HUES64 (cell line): Measurements from ENCODE around the gene OGFOD2.
"Not testable (repeated sequence)": the region's sequence is repeated elsewhere in the genome, so short reads cannot be mapped to it uniquely, and the experiment has no call there.

Experiments
- H3K27ac ChIP-seq: 2 replicates; pipeline ENCODE4 v1.7.0; 2013; ENCODE audit warnings: low read depth, low read length, inconsistent platforms
- H3K27me3 ChIP-seq: 2 replicates; pipeline ENCODE4 v1.6.1; 2013; ENCODE audit warnings: mild to moderate bottlenecking, low read length; ENCODE audit not compliant: insufficient read depth
- H3K36me3 ChIP-seq: 2 replicates; pipeline ENCODE4 v1.6.1; 2013; ENCODE audit warnings: mild to moderate bottlenecking, low read length; ENCODE audit not compliant: insufficient read depth
- H3K4me1 ChIP-seq: 2 replicates; pipeline ENCODE4 v1.6.1; 2013; ENCODE audit warnings: mild to moderate bottlenecking, low read length, moderate library complexity; ENCODE audit not compliant: insufficient read depth
- H3K4me3 ChIP-seq: 2 replicates; pipeline ENCODE4 v1.5.1; 2013; ENCODE audit warnings: mild to moderate bottlenecking, low read length, moderate library complexity
- H3K9ac ChIP-seq: 2 replicates; pipeline ENCODE4 v1.6.1; 2013; ENCODE audit warnings: mild to moderate bottlenecking, low read depth, low read length
- H3K9me3 ChIP-seq: 2 replicates; pipeline ENCODE4 v1.6.1; 2013; ENCODE audit warnings: low read depth, low read length; ENCODE audit not compliant: insufficient read depth
- WGBS: fragments of 150-250, 120-280 bp; methylation state at CpG from one replicate; pipeline ENCODE4 v1.1.7; 2013; ENCODE audit warnings: missing lambda C conversion rate; 5-methylcytosine and 5-hydroxymethylcytosine counted together

The OGFOD2 gene

DNA sequence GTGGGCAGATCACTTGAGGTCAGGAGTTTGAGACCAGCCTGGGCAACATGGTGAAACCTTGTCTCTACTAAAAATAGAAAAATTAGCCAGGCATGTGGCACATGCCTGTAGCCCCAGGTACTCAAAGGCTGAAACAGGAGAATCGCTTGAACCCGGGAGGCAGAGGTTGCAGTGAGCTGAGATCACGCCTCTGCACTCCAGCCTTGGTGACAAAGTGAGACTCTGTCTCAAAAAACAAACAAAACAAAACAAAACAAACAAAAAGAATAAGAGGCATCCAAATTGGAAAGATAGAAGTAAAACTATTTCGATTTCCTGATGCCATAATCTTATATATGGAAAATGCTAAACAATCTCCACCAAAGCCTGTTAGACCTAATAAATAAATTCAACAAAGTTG, 39.4 kb downstream of the OGFOD2 start:
- not testable (repeated sequence) for H3K9me3 ChIP-seq, H3K4me3 ChIP-seq, H3K36me3 ChIP-seq, H3K9ac ChIP-seq, H3K27ac ChIP-seq, H3K27me3 ChIP-seq, H3K4me1 ChIP-seq
- 88% methylated on average over 4 of the region's 4 CpGs for WGBS

DNA sequence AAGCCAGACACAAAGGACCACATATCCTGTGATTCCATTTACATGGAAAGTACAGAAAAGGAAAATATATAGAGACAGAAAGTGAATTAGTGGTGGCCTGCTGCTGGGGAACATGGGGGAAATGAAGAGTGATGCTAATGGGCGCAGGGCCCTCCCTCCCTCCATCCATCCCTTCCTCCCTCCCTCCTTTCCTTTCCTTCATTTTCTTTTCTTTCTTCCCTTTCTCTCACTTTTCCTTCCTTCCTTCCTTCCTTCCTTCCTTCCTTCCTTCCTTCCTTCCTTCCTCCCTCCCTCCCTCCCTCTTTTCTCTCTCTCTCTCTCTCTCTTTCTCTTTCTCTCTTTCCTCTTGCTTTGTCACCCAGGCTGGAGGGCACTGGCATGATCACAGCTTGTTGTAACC, 42.7 kb downstream of the OGFOD2 start:
- Histone ChIP-seq H3K36me3 (no peaks in the 10 kb centered on the region), H3K27ac (no peak overlapping the region), H3K27me3 (no peaks in the 10 kb centered on the region), H3K9me3 (no peaks in the 10 kb centered on the region), H3K4me3 (no peak overlapping the region), H3K9ac (no peak overlapping the region), H3K4me1 (no peaks in the 10 kb centered on the region)
- 91% methylated on average over 1 of the region's 1 CpG for WGBS

DNA sequence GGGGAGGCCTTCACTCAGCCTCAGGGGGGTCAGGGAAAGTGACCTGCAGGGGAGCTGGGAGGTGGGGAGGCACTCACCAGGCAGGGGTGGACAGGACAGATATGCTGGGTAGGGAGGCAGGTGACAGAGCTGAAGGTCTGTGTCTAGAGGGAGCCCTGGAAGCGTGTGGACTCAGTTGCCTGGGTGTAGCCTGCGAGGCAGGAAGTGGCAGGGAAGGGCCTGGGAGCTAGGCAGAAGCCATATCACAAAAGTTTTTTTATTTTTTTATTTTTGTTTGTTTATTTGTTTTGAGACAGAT, 44.7 kb downstream of the OGFOD2 start:
- H3K36me3 ChIP-seq, result no peaks in the 10 kb centered on the region
- H3K9me3 ChIP-seq, result no peaks in the 10 kb centered on the region
- H3K4me1 ChIP-seq, result no peaks in the 10 kb centered on the region
- 87% methylated on average over 2 of the region's 2 CpGs for WGBS
- H3K27ac ChIP-seq, result no peak overlapping the region
- no peak overlapping the region for H3K4me3 ChIP-seq
- H3K9ac ChIP-seq, result no peak overlapping the region
- H3K27me3 ChIP-seq, result no peaks in the 10 kb centered on the region

GRCh38 chr12:123021688-123022604, 46.9 kb downstream of the OGFOD2 start:
- Histone ChIP-seq H3K27ac (no peak overlapping the region), H3K36me3 (no peaks in the 10 kb centered on the region), H3K4me1 (no peaks in the 10 kb centered on the region), H3K9me3 (no peaks in the 10 kb centered on the region), H3K9ac (no peak overlapping the region), H3K4me3 (no peak overlapping the region), H3K27me3 (no peaks in the 10 kb centered on the region)
- WGBS, result 94% methylated on average over 17 of the region's 18 CpGs

GRCh38 chr12:123022846-123023245, 47.8 kb downstream of the OGFOD2 start:
- Histone ChIP-seq H3K4me3 (no peak overlapping the region), H3K4me1 (no peaks in the 10 kb centered on the region)
- 93% methylated on average over 5 of the region's 5 CpGs for WGBS

GRCh38 chr12:123024819-123025391, 49.9 kb downstream of the OGFOD2 start:
- Histone ChIP-seq H3K9ac (no peak overlapping the region), H3K9me3 (no peaks in the 10 kb centered on the region), H3K27me3 (no peaks in the 10 kb centered on the region), H3K4me3 (no peak overlapping the region), H3K4me1 (no peaks in the 10 kb centered on the region), H3K27ac (no peak overlapping the region), H3K36me3 (no peaks in the 10 kb centered on the region)
- 92% methylated on average over 9 of the region's 9 CpGs for WGBS

More at GRCh38 chr12:123022846-123023245, 47.8 kb downstream of the OGFOD2 start:
- H3K27ac ChIP-seq, result no peak overlapping the region
- H3K36me3 ChIP-seq, result no peaks in the 10 kb centered on the region
- no peaks in the 10 kb centered on the region for H3K27me3 ChIP-seq
- no peak overlapping the region for H3K9ac ChIP-seq
- no peaks in the 10 kb centered on the region for H3K9me3 ChIP-seq

DNA sequence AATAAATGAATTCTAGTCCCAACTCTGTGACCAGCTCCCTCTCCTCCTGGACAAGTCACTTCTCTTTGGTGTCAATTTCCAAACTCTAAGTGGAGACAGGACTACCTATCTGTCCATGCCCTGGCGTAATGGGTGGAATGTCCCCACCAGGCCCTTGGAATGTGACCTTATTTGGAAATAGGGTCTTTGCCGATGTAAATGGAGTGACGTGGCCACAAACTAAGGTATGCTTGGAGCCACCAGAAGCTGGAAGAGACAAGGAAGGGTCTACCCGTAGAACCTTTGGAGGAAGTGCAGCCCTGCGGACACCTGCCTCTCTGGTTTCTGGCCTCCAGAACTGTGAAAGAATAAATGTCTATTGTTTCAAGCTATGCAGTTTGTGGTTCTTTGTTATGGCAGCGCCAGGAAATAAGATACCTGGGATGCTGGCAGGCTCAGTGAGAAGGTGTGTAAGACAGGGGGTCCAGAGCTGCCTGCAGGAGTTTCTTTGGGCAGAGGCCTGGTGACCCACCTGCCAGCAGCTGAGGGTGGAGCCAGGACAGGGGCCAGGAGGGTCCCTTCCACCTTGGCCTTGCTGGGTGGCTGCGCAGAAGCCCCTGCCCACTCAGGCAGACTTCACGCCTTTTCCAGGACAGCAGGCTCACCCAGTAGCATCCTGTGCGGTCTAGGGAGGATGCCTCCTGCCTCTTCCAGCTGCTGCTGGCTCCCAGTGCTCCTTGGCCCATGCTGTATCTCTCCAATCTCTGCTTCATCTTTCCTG, 51.2 kb downstream of the OGFOD2 start:
- H3K4me1 ChIP-seq, result no peaks in the 10 kb centered on the region
- H3K4me3 ChIP-seq, result no peak overlapping the region
- H3K36me3 ChIP-seq, result no peaks in the 10 kb centered on the region
- no peaks in the 10 kb centered on the region for H3K9me3 ChIP-seq
- H3K9ac ChIP-seq, result no peak overlapping the region
- 90% methylated on average over 9 of the region's 9 CpGs for WGBS
- no peaks in the 10 kb centered on the region for H3K27me3 ChIP-seq
- no peak overlapping the region for H3K27ac ChIP-seq

DNA sequence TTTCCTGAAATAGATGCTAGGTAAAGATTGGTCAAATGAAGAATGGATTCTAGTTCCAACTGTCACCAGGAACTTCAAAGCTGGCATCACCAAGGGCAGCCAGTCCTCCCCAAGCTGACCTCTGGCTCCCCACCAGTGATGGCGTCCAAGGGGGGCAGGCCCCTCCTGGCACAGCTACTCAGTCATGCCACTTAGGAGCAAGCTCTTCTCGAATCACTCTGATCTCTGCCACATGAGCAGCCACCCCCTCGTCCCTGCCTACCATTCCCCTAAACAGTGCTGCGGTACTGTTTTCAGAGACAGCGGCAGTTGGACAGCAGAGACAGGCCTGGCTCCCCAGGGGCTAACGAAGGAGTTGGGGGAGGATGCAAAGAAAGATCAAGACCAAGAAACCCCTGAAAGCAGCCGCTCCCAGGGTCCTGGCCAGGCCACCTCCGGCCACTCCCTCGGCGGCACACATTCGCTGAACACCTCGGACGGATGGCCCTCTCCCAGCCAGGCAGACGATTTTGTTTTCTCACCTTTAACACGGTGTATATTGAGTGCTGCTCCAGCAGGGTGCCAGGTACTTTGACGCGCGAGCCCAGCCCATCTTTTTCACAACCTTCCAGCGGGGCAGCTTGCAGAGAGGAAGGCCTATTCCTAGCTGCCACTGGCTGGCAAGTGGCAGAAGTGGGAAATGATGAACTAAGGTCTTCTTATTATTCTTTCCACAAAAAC, 52.8 kb downstream of the OGFOD2 start:
- Histone ChIP-seq H3K9me3 (no peaks in the 10 kb centered on the region), H3K4me1 (no peaks in the 10 kb centered on the region), H3K9ac (no peak overlapping the region), H3K4me3 (no peak overlapping the region), H3K27me3 (no peaks in the 10 kb centered on the region), H3K27ac (no peak overlapping the region), H3K36me3 (no peaks in the 10 kb centered on the region)
- WGBS, result 83% methylated on average over 19 of the region's 19 CpGs

DNA sequence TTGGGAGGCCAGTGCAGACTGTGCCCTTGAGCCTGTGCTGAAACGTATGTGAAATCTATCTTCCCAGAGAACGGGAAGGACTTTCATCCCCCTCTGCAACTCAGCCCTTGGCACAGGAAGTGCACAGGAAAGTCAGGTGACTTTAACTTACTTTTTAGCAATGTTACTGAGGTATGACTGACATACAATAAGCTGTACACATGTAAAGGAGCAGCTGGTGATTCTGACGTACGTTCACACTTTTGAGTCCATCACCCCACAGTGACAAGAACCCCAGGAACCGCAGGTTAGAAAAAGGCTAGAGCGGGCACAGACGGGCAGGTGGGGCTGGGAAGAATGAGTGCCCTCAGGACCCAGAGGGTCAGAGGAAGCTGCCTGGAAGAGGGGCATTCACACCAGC, 53.4 kb downstream of the OGFOD2 start:
- no peaks in the 10 kb centered on the region for H3K9me3 ChIP-seq
- no peak overlapping the region for H3K4me3 ChIP-seq
- H3K27ac ChIP-seq, result no peak overlapping the region
- no peaks in the 10 kb centered on the region for H3K36me3 ChIP-seq
- H3K4me1 ChIP-seq, result no peaks in the 10 kb centered on the region
- WGBS, result 92% methylated on average over 7 of the region's 7 CpGs
- H3K9ac ChIP-seq, result no peak overlapping the region
- H3K27me3 ChIP-seq, result no peaks in the 10 kb centered on the region

- Histone ChIP-seq H3K9me3 (no peaks in the 10 kb centered on the region), H3K27ac (no peak overlapping the region), H3K9ac (no peak overlapping the region), H3K4me3 (no peak overlapping the region), H3K27me3 (no peaks in the 10 kb centered on the region), H3K36me3 (no peaks in the 10 kb centered on the region), H3K4me1 (no peaks in the 10 kb centered on the region)
These were observed 54.5 kb downstream of the OGFOD2 start for GRCh38 chr12:123029550-123029949.
